ENCODE data around the gene G6PC3.
A peak's percentile ranks its signal among the peaks of the same experiment; 100 is the strongest.
"Not testable (repeated sequence)": the region's sequence is repeated elsewhere in the genome, so short reads cannot be mapped to it uniquely, and the experiment has no call there.

G6PC3 gene

GRCh38 chr17:44109312-44109630 is 38.7 kb downstream of the G6PC3 start:
- no peak for DNase-seq

GRCh38 chr17:44110011-44110686 is 39.6 kb downstream of the G6PC3 start:
- DNase-seq, result no peak

GRCh38 chr17:44110823-44111633 is 40.5 kb downstream of the G6PC3 start:
- DNase-seq, result peak; percentile 91 to 92

- DNase-seq, result no peak
Observed at GRCh38 chr17:44111777-44112176, 41.2 kb downstream of the G6PC3 start.

- DNase-seq, result no peak
Observed at GRCh38 chr17:44112284-44113280, 42.0 kb downstream of the G6PC3 start.

GRCh38 chr17:44113382-44113781 is 42.8 kb downstream of the G6PC3 start:
- DNase-seq, result no peak

GRCh38 chr17:44113868-44114840 is 43.6 kb downstream of the G6PC3 start:
- no peak for DNase-seq

- peak; percentile 38 to 43 for DNase-seq
Observed at GRCh38 chr17:44115585-44116415, 45.3 kb downstream of the G6PC3 start.

GRCh38 chr17:44117351-44117750 is 46.8 kb downstream of the G6PC3 start:
- no peak for DNase-seq

GRCh38 chr17:44118427-44119050 is 48.0 kb downstream of the G6PC3 start:
- no peak for DNase-seq

GRCh38 chr17:44119062-44119461 is 48.5 kb downstream of the G6PC3 start:
- no peak for DNase-seq

GRCh38 chr17:44119798-44120197 is 49.3 kb downstream of the G6PC3 start:
- no peak for DNase-seq

- not testable (repeated sequence) for DNase-seq
Observed at GRCh38 chr17:44120281-44120680, 49.7 kb downstream of the G6PC3 start.

GRCh38 chr17:44120851-44121605 is 50.5 kb downstream of the G6PC3 start:
- no peak for DNase-seq

GRCh38 chr17:44121997-44122815 is 51.7 kb downstream of the G6PC3 start:
- DNase-seq, result no peak

GRCh38 chr17:44122816-44123355 is 52.4 kb downstream of the G6PC3 start:
- no peak for DNase-seq

- DNase-seq, result peak; percentile 93 to 96
Observed at GRCh38 chr17:44123356-44124117, 53.0 kb downstream of the G6PC3 start, which contains the start of gene HDAC5. Gene HDAC5, minus strand, starts transcription at chr17:44123641. Its CDS starts 6,126 bp downstream, at chr17:44117515.

GRCh38 chr17:44124118-44124438 is 53.5 kb downstream of the G6PC3 start:
- DNase-seq, result no peak

Measured in inflammatory macrophage (primary cell).